ENCODE measurements around the gene ETDC. TPM values are rescaled to one million over a fixed set of nuclear protein-coding genes. Genes with fewer than 3 reads are reported as not detected.

The ETDC gene
- total RNA-seq, 2 donors from 2014 or later = not detected

GRCh38 chrX:135331525-135331924 lies 22.2 kb downstream of the ETDC start:
- intact Hi-C loops (cut with DNase I, micrococcal nuclease) = no loop called here
- ATAC-seq = no peak

GRCh38 chrX:135340831-135341230 lies 31.6 kb downstream of the ETDC start:
- DNase-seq (no peak), ATAC-seq (no peak)
- intact Hi-C loops (cut with DNase I, micrococcal nuclease) = no loop called here

More at GRCh38 chrX:135331525-135331924, 22.2 kb downstream of the ETDC start:
- DNase-seq = no peak

- ATAC-seq = no peak
- intact Hi-C loops (cut with DNase I, micrococcal nuclease) = no loop called here
- DNase-seq = peak; percentile 32 to 35
Observed at GRCh38 chrX:135345107-135345589, 35.9 kb downstream of the ETDC start.

- ATAC-seq = no peak
- no peak for DNase-seq
- intact Hi-C loops (cut with DNase I, micrococcal nuclease) = no loop called here
Observed at GRCh38 chrX:135346975-135347374, 37.7 kb downstream of the ETDC start.

GRCh38 chrX:135347381-135348016 lies 38.2 kb downstream of the ETDC start:
- no peak for ATAC-seq
- no peak for DNase-seq
- intact Hi-C loops (cut with DNase I, micrococcal nuclease) = no loop called here

- intact Hi-C loops (cut with DNase I, micrococcal nuclease) = no loop called here
- ATAC-seq = no peak
- no peak for DNase-seq
Observed at GRCh38 chrX:135354288-135354687, 45.0 kb downstream of the ETDC start.

Other genes with a start within 250 kb of the ETDC start
- gene SMIM10L2B, start 210.8 kb upstream of the ETDC start, total RNA-seq = 1 to 10 TPM in 1 of 2 donors, under 1 TPM in 1; 0.64 to 1.6 TPM
- not detected for gene ETDB, start 189.0 kb upstream of the ETDC start, total RNA-seq
- gene CT55, start 138.1 kb upstream of the ETDC start, total RNA-seq = not detected
- gene ETDA, start 57.4 kb upstream of the ETDC start, total RNA-seq = not detected
- gene ZNF75D, start 34.6 kb downstream of the ETDC start, total RNA-seq = 1 to 10 TPM; 7.9 to 9.0 TPM
- gene ZNF449, start 35.3 kb downstream of the ETDC start, total RNA-seq = 1 to 10 TPM; 3.2 to 3.7 TPM
- under 1 TPM; 0.46 to 0.59 TPM for gene SMIM10L2A, start 112.5 kb downstream of the ETDC start, total RNA-seq
- 10 to 100 TPM; 14.9 to 19.8 TPM for gene INTS6L, start 211.2 kb downstream of the ETDC start, total RNA-seq

Data from left colon (tissue), 2 donors.